SK-N-MC (cell line): ENCODE results near the gene GRIK2.

Source experiments
- EZH2 ChIP-seq: fragments of 200-600 bp; sonication (generic); IDR thresholded peaks from one replicate; pipeline ENCODE4 v1.6.1; 2017; ENCODE audit warnings: antibody characterized with exemption
- POLR2AphosphoS5 ChIP-seq: IDR thresholded peaks from 2 replicates; pipeline ENCODE4 v1.6.1; 2012; ENCODE audit warnings: mild to moderate bottlenecking, low read depth, low read length, borderline replicate concordance

GRCh38 chr6:101537753-101538316 lies 144.3 kb downstream of the GRIK2 start:
- TF ChIP-seq EZH2 (no peak), POLR2AphosphoS5 (no peak)
